Muscle layer of duodenum (tissue), 2 donors: Measurements from ENCODE around the gene PEX16.
"Not testable (repeated sequence)": the region's sequence is repeated elsewhere in the genome, so short reads cannot be mapped to it uniquely, and the experiment has no call there.

Source experiments
- H3K27ac ChIP-seq: one replicate; pipeline ENCODE4 v1.7.0; 2013; ENCODE audit warnings: mild to moderate bottlenecking, low read length
- H3K27me3 ChIP-seq: one replicate; pipeline ENCODE4 v1.7.0; 2013; ENCODE audit warnings: low read depth, mild to moderate bottlenecking, control low read depth, low read length
- H3K36me3 ChIP-seq, 2 donors: one replicate each; pipeline ENCODE4 v1.7.0; 2013; ENCODE audit warnings: low read length in 2 of 2, control low read depth in 1 of 2, mild to moderate bottlenecking in 1 of 2; ENCODE audit not compliant: insufficient read depth in 2 of 2, control insufficient read depth in 1 of 2
- H3K4me1 ChIP-seq, 2 donors: one replicate each; pipeline ENCODE4 v1.7.0; 2013; ENCODE audit warnings: low read length in 2 of 2, mild to moderate bottlenecking in 2 of 2, control low read depth in 1 of 2, moderate library complexity in 1 of 2; ENCODE audit not compliant: insufficient read depth in 2 of 2, control insufficient read depth in 1 of 2
- H3K4me3 ChIP-seq, 2 donors: one replicate each; pipeline ENCODE4 v1.7.0; 2013; ENCODE audit warnings: low read length in 2 of 2, low read depth in 1 of 2, mild to moderate bottlenecking in 1 of 2
- H3K9me3 ChIP-seq, 2 donors: one replicate each; pipeline ENCODE4 v1.7.0; 2013; ENCODE audit warnings: low read length in 2 of 2, control low read depth in 1 of 2, mild to moderate bottlenecking in 1 of 2; ENCODE audit not compliant: control insufficient read depth in 1 of 2
- donor health status: healthy.

The PEX16 gene

GRCh38 chr11:45913514-45913913 lies 4.2 kb downstream of the PEX16 start:
- Histone ChIP-seq H3K36me3 (peaks cover 24 to 60% of the 10 kb centered on the region in 2 donors), H3K4me1 (peaks cover 3 to 12% of the 10 kb centered on the region in 2 donors), H3K27me3 (no peaks in the 10 kb centered on the region), H3K9me3 (no peaks in the 10 kb centered on the region), H3K27ac (no peak overlapping the region), H3K4me3 (no peak overlapping the region)

- Histone ChIP-seq H3K27ac (no peak overlapping the region), H3K36me3 (peaks cover 24 to 60% of the 10 kb centered on the region in 2 donors), H3K4me1 (no peaks in the 10 kb centered on the region), H3K27me3 (no peaks in the 10 kb centered on the region), H3K4me3 (no peak overlapping the region), H3K9me3 (no peaks in the 10 kb centered on the region)
Observed at GRCh38 chr11:45910623-45911022, 7.1 kb downstream of the PEX16 start.

GRCh38 chr11:45909594-45910475 lies 7.8 kb downstream of the PEX16 start:
- Histone ChIP-seq H3K27ac (no peak overlapping the region), H3K9me3 (no peaks in the 10 kb centered on the region), H3K27me3 (no peaks in the 10 kb centered on the region), H3K36me3 (peaks cover 17 to 53% of the 10 kb centered on the region in 2 donors), H3K4me3 (no peak overlapping the region), H3K4me1 (no peaks in the 10 kb centered on the region)

GRCh38 chr11:45907911-45908370 lies 9.7 kb downstream of the PEX16 start:
- H3K27me3 ChIP-seq, result no peaks in the 10 kb centered on the region
- no peaks in the 10 kb centered on the region for H3K4me1 ChIP-seq
- H3K4me3 ChIP-seq, result no peak overlapping the region
- H3K36me3 ChIP-seq, result peaks cover 0 to 34% of the 10 kb centered on the region in 2 donors
- no peaks in the 10 kb centered on the region for H3K9me3 ChIP-seq
- H3K27ac ChIP-seq, result no peak overlapping the region

DNA sequence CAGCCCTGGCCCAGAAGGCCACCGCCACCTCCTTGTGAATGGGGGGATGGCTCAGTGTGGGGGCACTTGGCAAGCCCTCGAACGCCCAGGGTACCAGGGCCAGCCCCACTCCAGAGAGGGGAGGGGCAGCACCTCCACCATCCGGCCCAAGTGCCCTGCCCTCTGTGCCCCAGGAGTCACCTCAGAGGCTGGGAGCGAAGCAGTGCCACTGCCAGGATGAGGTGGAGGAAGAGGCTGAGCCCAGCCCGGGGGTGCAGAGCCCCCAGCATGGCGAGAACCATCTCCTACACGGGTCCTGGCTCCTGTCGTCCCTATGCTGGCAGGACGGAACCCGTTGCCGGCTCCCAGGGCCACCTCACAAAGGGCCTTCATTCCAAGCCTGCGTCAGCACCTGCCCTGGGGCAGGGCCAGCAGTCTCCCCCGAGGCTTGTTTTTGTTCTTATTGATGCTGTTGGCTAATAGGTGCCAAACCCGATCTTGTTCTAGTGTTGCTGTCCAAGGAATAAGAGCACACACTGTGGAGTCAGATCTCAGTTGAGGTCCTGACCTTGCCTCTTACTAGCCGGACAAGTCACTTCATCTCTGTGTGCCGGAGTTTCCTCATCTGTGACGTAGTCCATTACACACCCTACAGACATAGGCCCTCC lies 10.6 kb downstream of the PEX16 start, which contains the start of gene FREY1:
FREY1 (minus strand) TSS at position 307 of the 647 bp plus-strand sequence; CDS start at position 281, 26 bp downstream.
- Histone ChIP-seq H3K27me3 (no peaks in the 10 kb centered on the region), H3K4me3 (no peak within 1 kb of the TSS), H3K27ac (no peak within 1 kb of the TSS), H3K9me3 (no peaks in the 10 kb centered on the region), H3K36me3 (peaks cover 0 to 39% of the 10 kb centered on the region in 2 donors), H3K4me1 (no peaks in the 10 kb centered on the region)

DNA sequence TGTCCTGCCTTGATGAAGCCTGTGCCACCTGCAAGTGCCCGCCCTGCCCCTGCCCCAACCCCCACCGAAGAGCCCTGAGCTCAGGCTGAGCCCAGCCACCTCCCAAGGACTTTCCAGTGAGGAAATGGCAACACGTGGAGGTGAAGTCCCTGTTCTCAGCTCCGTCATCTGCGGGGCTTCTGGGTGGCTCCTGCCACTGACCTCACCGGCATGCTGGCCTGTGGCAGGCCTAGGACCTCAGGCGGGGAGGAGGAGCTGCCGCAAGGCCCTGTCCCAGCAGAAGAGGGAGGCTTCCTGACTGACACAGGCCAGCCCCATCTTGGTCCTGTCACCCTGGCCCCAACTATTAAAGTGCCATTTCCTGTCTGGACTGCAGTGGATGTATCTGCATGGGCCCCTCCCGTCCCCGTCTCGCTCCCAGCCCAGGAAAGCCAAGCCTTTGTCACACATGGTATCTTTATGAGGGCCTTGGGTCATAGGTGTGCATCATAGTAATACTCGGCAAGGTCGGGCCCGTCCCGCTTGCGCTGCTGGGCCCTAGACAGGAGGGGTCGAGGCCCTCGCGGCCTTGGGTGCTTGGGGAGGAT lies 11.5 kb downstream of the PEX16 start:
- H3K27ac ChIP-seq, result no peak overlapping the region
- no peaks in the 10 kb centered on the region for H3K27me3 ChIP-seq
- H3K9me3 ChIP-seq, result no peaks in the 10 kb centered on the region
- H3K4me3 ChIP-seq, result no peak overlapping the region
- H3K4me1 ChIP-seq, result peaks cover 0 to 6% of the 10 kb centered on the region in 2 donors
- H3K36me3 ChIP-seq, result peaks cover 0 to 31% of the 10 kb centered on the region in 2 donors

DNA sequence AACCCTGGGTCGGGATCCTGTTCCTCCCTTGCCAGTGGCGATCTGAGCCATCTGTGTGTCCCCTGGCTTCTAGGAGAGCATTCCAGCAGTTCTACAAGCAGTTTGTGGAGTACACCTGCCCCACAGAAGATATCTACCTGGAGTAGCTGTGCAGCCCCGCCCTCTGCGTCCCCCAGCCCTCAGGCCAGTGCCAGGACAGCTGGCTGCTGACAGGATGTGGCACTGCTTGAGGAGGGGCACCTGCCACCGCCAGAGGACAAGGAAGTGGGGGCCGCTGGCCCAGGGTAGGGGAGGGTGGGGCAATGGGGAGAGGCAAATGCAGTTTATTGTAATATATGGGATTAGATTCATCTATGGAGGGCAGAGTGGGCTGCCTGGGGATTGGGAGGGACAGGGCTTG lies 12.1 kb downstream of the PEX16 start:
- H3K9me3 ChIP-seq, H3K27me3 ChIP-seq, H3K27ac ChIP-seq, H3K4me3 ChIP-seq: not testable (repeated sequence)
- Histone ChIP-seq H3K36me3 (peaks cover 0 to 25% of the 10 kb centered on the region in 2 donors), H3K4me1 (peaks cover 0 to 12% of the 10 kb centered on the region in 2 donors)

DNA sequence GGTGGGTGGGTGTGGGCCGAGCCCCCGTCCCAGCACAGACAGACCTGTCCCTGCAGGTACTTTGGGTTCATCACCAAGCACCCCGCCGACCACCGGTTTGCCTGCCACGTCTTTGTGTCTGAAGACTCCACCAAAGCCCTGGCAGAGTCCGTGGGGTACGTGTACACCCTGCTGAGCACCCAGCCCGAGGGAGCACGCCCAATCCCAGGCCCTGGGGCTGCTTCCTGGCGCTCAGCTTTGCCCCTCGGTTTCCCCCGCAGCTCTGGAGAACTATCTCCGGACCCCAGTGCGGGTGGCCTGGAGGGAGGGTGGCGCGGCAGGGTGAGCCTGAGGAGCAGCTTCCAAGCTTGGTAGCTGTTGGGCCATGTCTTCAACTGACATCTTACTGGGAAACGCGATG lies 12.6 kb downstream of the PEX16 start:
- H3K36me3 ChIP-seq, result peaks cover 0 to 20% of the 10 kb centered on the region in 2 donors

DNA sequence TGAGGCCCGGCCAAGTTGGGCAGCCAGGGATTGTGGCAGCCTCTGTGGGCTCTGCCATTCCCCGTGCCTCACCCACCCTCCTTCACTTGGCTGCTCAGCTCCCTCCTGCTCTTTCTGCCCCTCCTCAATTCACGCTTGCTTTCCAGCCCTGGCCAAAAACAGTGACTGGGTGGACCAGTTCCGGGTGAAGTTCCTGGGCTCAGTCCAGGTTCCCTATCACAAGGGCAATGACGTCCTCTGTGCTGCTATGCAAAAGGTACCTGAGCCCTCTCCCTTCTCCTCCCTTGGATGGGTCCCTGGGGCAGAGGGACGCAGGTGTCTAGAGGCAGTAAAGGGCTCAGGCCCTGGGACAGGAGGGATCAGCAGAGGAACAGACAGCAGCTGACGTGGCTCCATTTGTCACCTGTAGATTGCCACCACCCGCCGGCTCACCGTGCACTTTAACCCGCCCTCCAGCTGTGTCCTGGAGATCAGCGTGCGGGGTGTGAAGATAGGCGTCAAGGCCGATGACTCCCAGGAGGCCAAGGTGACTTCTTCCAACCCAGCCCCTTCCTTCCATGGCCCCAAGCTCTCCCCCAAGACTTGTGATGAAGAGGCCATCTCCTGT lies 13.3 kb downstream of the PEX16 start:
- Histone ChIP-seq H3K36me3 (peaks cover 0 to 13% of the 10 kb centered on the region in 2 donors), H3K4me3 (no peak overlapping the region), H3K27ac (no peak overlapping the region), H3K4me1 (peaks cover 0 to 16% of the 10 kb centered on the region in 2 donors), H3K9me3 (no peaks in the 10 kb centered on the region), H3K27me3 (no peaks in the 10 kb centered on the region)

More for the DNA sequence above, 12.6 kb downstream of the PEX16 start:
- Histone ChIP-seq H3K4me3 (no peak overlapping the region), H3K4me1 (peaks cover 0 to 16% of the 10 kb centered on the region in 2 donors), H3K27ac (no peak overlapping the region), H3K27me3 (no peaks in the 10 kb centered on the region), H3K9me3 (no peaks in the 10 kb centered on the region)

- H3K4me3 ChIP-seq, result no peak overlapping the region
Observed at GRCh38 chr11:45902452-45903380, 15.0 kb downstream of the PEX16 start.

More at GRCh38 chr11:45902452-45903380, 15.0 kb downstream of the PEX16 start:
- Histone ChIP-seq H3K27ac (no peak overlapping the region), H3K4me1 (peaks cover 3 to 21% of the 10 kb centered on the region in 2 donors), H3K36me3 (peaks cover 0 to 8% of the 10 kb centered on the region in 2 donors), H3K27me3 (peaks cover 10% of the 10 kb centered on the region), H3K9me3 (no peaks in the 10 kb centered on the region)
